Activated CD4-positive, alpha-beta T cell treated with anti-CD3 and anti-CD28 coated beads, Interleukin-2, amount 50 U/mL, for 4 hours (primary cell): ENCODE data around the gene HES6.

ENCODE experiments used
- DNase-seq, 2 experiments: peaks; one replicate each; pipeline ENCODE4 v3.0.0-alpha.2; 2020

HES6 gene

GRCh38 chr2:238231251-238231793, 8.5 kb downstream of the HES6 start:
- peak; percentile 71 for DNase-seq

- DNase-seq = no peak
Observed at GRCh38 chr2:238230699-238231098, 9.1 kb downstream of the HES6 start.

GRCh38 chr2:238228700-238229099, 11.1 kb downstream of the HES6 start:
- no peak for DNase-seq

GRCh38 chr2:238227587-238228032, 12.2 kb downstream of the HES6 start:
- DNase-seq = no peak

- DNase-seq = no peak
Observed at GRCh38 chr2:238226698-238227586, 12.9 kb downstream of the HES6 start.

GRCh38 chr2:238225911-238226697, 13.7 kb downstream of the HES6 start:
- DNase-seq = no peak

GRCh38 chr2:238225121-238225520, 14.7 kb downstream of the HES6 start:
- DNase-seq = no peak

GRCh38 chr2:238224356-238225035, 15.3 kb downstream of the HES6 start:
- DNase-seq = no peak

GRCh38 chr2:238220892-238221521, 18.8 kb downstream of the HES6 start:
- DNase-seq = no peak

GRCh38 chr2:238220274-238220891, 19.5 kb downstream of the HES6 start:
- DNase-seq = no peak

- DNase-seq = no peak
Observed at GRCh38 chr2:238216651-238217184, 23.1 kb downstream of the HES6 start.

GRCh38 chr2:238207006-238207405, 32.8 kb downstream of the HES6 start:
- no peak for DNase-seq

- no peak for DNase-seq
Observed at GRCh38 chr2:238203973-238204683, 35.7 kb downstream of the HES6 start.

GRCh38 chr2:238203094-238203972, 36.5 kb downstream of the HES6 start, which contains the start of gene ILKAP:
ILKAP (minus strand) TSS chr2:238203695; CDS start chr2:238203553, 142 bp downstream.
- peak; percentile 81 to 85 for DNase-seq

- no peak for DNase-seq
Observed at GRCh38 chr2:238202326-238203093, 37.3 kb downstream of the HES6 start.

GRCh38 chr2:238190445-238190844, 49.4 kb downstream of the HES6 start:
- DNase-seq = no peak
